Stomach (tissue), 9 donors: Measurements from ENCODE around the gene FOLR1. TPM values are rescaled to one million over a fixed set of nuclear protein-coding genes. Genes with fewer than 3 reads are reported as not detected.

Experiments used
- DNase-seq, 2 donors: peaks; one replicate each; pipeline versions ENCODE4 v3.0.0 to v3.0.0-alpha.2; 2013 to 2019
- H3K27ac ChIP-seq, 5 donors: fragments of 200-600 bp in 4 of 5; sonication (generic) in 4 of 5; one replicate each; pipeline ENCODE4 v1.5.1; 2013 to 2019; ENCODE audit warnings: mild to moderate bottlenecking in 1 of 5, moderate library complexity in 1 of 5
- H3K27me3 ChIP-seq, 3 donors: fragments of 200-600 bp; sonication (generic); one replicate each; pipeline ENCODE4 v1.5.1; 2017 to 2019; ENCODE audit warnings: mixed run types in 1 of 3
- H3K36me3 ChIP-seq, 4 donors: fragments of 200-600 bp; sonication (generic); 1 replicate in 3 of 4; 2 replicates in 1 of 4; pipeline ENCODE4 v1.5.1; 2016 to 2019
- H3K4me1 ChIP-seq, 4 donors: fragments of 200-600 bp; sonication (generic); one replicate each; pipeline ENCODE4 v1.5.1; 2016 to 2019
- H3K4me3 ChIP-seq, 4 donors: fragments of 200-600 bp; sonication (generic) in 3 of 4; one replicate each; pipeline ENCODE4 v1.5.1; 2016 to 2019; ENCODE audit warnings: mild to moderate bottlenecking in 1 of 4
- H3K9me3 ChIP-seq, 4 donors: fragments of 200-600 bp; sonication (generic); one replicate each; pipeline ENCODE4 v1.5.1; 2016 to 2019
- EP300 ChIP-seq: sonication (generic); formaldehyde crosslinking; IDR thresholded peaks from one replicate; pipeline ENCODE4 v1.6.1; 2017; ENCODE audit warnings: antibody characterized with exemption
- POLR2A ChIP-seq, 4 donors: fragments of 450-650 bp; IDR thresholded peaks; one replicate each; pipeline ENCODE4 v1.6.1; 2016; ENCODE audit warnings: antibody characterized with exemption in 4 of 4, control low read depth in 2 of 4, mild to moderate bottlenecking in 1 of 4, moderate library complexity in 1 of 4
- POLR2AphosphoS5 ChIP-seq, 3 donors: sonication (generic); formaldehyde crosslinking; IDR thresholded peaks; one replicate each; pipeline ENCODE4 v1.6.1; 2016; ENCODE audit warnings: antibody characterized with exemption in 3 of 3
- WGBS, 5 donors: extraction: QIAGEN DNeasy Blood & Tissue Kit in 3 of 5; methylation state at CpG; one replicate each; pipeline versions ENCODE4 v1.1.5 to v1.1.7; 2013 to 2018; 5-methylcytosine and 5-hydroxymethylcytosine counted together
- intact Hi-C: fragments of 100-400 bp; cut with DNase I; formaldehyde crosslinking; loops from one replicate; pipeline ENCODE4 v1.15.1; 2023; ENCODE audit warnings: low total_unique reads
- polyA plus RNA-seq, 3 donors: library from polyadenylated mRNA; stranded (reverse); fragments of 200-250 nt; gene quantifications; one replicate each; pipeline ENCODE4 v1.2.3, GENCODE V29; 2013
- total RNA-seq, 5 donors: library from RNA; depleted of rRNA; stranded (reverse); fragments of >200 nt; gene quantifications; one replicate each; pipeline versions ENCODE4 v1.1.0 to v1.2.3, GENCODE V29; 2014 to 2016
- TF ChIP-seq, protein P1 (sequence below), 7 experiments: fragments of 450-650 bp in 4 of 7; fragments of 200-600 bp in 3 of 7; sonication (generic) in 3 of 7; IDR thresholded peaks; one replicate each; pipeline ENCODE4 v1.5.1; 2016 to 2019; ENCODE audit warnings: antibody characterized with exemption in 7 of 7, control low read depth in 2 of 7, mild to moderate bottlenecking in 1 of 7
- donor health status: healthy with polysubstance abuse.
- donor health status: Bipolar disorder and iron deficiency.
- donor health status: healthy.

FOLR1 gene
- total and polyA plus RNA-seq, 8 donors: 0.55 to 22.6 (median 6.1) TPM; not detected in 3

DNA sequence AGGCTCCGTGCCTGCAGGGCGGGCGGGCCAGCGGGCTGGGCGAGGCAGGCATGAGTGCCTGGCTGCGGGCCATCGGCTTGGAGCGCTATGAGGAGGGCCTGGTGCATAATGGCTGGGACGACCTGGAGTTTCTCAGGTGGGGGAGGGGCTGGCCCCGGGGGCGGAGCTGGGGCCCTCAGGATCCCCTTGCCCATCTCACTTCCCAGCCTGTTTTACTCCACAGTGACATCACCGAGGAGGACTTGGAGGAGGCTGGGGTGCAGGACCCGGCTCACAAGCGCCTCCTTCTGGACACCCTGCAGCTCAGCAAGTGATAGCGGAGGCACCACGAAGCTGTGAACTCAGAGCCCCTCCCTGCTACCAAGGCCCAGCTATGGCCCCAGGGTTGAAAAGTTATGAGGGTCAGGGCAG is 46.1 kb downstream of the FOLR1 start:
- peaks cover under 1 to 41% (median 28%) of the 10 kb centered on the region in 3 donors for H3K27me3 ChIP-seq
- no peak overlapping the region for H3K4me3 ChIP-seq
- peaks cover 42 to 56% (median 50%) of the 10 kb centered on the region in 4 donors for H3K36me3 ChIP-seq
- H3K9me3 ChIP-seq: no peaks in the 10 kb centered on the region
- TF ChIP-seq, protein P1, sequence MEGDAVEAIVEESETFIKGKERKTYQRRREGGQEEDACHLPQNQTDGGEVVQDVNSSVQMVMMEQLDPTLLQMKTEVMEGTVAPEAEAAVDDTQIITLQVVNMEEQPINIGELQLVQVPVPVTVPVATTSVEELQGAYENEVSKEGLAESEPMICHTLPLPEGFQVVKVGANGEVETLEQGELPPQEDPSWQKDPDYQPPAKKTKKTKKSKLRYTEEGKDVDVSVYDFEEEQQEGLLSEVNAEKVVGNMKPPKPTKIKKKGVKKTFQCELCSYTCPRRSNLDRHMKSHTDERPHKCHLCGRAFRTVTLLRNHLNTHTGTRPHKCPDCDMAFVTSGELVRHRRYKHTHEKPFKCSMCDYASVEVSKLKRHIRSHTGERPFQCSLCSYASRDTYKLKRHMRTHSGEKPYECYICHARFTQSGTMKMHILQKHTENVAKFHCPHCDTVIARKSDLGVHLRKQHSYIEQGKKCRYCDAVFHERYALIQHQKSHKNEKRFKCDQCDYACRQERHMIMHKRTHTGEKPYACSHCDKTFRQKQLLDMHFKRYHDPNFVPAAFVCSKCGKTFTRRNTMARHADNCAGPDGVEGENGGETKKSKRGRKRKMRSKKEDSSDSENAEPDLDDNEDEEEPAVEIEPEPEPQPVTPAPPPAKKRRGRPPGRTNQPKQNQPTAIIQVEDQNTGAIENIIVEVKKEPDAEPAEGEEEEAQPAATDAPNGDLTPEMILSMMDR (IDR thresholded peaks at IDR 0.05): peak in 5 of 7 experiments; percentile 46 to 67 (median 65)
- TF ChIP-seq EP300: no peak
- no peak for TF ChIP-seq POLR2AphosphoS5 (IDR thresholded peaks at IDR 0.05)
- DNase-seq: peak; percentile 53 to 86
- peaks cover 24 to 65% (median 53%) of the 10 kb centered on the region in 4 donors for H3K4me1 ChIP-seq
- 25 to 37% (median 32%) methylated on average over 8 to 16 of the region's 16 CpGs for WGBS, 5 donors
- intact Hi-C loops: no loop called here
- H3K27ac ChIP-seq: peak overlapping the region in 3 of 5 donors; percentile 5 to 76 (median 49)

DNA sequence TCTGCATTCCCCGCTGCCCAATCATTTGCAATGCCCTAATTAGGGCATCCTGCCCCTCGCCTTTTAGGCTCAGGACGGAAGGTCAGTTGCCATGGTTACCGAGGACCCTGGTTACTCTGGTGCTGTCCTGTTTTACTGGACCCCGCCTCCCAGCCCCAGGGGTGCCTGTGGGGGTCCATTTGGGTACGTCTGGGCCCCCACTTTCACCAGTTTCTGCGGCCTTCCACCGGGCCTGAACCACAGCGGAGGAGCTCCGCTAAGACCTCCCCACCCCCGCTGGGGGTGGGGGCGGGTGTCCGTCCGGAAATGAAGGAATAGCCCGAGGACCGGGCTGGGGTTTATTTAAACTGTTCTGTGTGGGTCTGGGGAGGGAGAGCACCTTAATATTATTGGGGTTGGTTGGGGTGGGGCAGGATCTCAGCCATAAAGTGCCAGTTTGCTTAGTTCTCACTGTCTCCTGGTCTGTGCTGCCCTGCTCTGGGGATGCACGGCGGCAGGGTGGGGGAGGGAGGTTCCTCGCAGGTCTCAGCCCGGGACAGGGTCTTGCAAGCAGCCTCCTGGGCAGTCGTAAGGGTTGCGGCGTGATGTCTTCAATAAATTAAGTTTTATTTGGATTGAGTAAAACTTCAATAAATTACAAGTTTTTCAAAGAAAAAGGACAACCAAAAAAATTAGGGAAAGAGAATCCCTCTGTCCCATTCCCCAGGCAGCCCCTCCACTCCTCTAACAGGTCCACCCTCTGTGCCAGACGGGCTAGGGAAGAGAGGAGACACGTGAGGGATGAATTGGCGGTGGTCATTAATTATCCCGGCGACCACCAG is 46.8 kb downstream of the FOLR1 start:
- no peak for TF ChIP-seq EP300
- TF ChIP-seq, protein P1 (IDR thresholded peaks at IDR 0.05): peak in 1 of 7 experiments; percentile 10
- intact Hi-C loops: no loop called here
- Histone ChIP-seq H3K4me3 (peak overlapping the region in 1 of 4 donors; percentile 33), H3K4me1 (peaks cover 26 to 68% (median 55%) of the 10 kb centered on the region in 4 donors), H3K36me3 (peaks cover 36 to 49% (median 44%) of the 10 kb centered on the region in 4 donors), H3K9me3 (peaks cover 0 to 6% (median 0%) of the 10 kb centered on the region in 4 donors), H3K27ac (peak overlapping the region in 4 of 5 donors; percentile 3 to 76 (median 70)), H3K27me3 (peaks cover 6 to 47% (median 34%) of the 10 kb centered on the region in 3 donors)
- WGBS, 5 donors: 67 to 72% (median 71%) methylated on average over 26 to 28 of the region's 28 CpGs
- DNase-seq: no peak

DNA sequence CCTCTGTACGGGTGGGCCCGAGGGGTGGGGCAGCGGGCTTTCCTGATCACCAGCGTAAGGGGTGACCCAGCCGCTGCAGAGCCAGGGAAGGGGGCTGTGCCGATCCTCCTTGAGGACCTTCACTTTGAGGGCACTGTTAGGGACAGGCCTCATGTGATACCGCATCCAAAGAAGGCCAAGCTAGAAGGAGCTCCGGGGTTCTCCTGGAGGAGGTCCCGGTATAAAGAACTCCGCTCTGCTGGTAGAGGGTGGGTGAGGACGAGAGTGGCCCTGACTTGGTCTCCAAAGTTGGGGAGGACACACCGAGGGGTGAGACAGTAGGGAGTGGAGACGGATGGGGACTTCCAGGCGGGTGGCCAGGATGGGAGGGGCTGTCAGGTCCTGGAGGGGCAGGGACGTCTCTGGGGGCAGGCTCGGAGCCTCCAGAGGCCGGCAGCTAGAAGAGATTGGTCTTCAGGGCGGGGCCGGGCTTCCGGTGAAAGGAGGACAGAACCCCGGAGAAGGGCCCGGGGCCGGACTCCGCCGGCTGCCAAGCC is 47.4 kb downstream of the FOLR1 start:
- H3K36me3 ChIP-seq: peaks cover 29 to 42% (median 37%) of the 10 kb centered on the region in 4 donors
- H3K9me3 ChIP-seq: peaks cover 0 to 8% (median 0%) of the 10 kb centered on the region in 4 donors
- 11 to 16% (median 14%) methylated on average over 18 to 25 of the region's 25 CpGs for WGBS, 5 donors
- H3K4me1 ChIP-seq: peaks cover 33 to 75% (median 62%) of the 10 kb centered on the region in 4 donors
- H3K4me3 ChIP-seq: peak overlapping the region; percentile 33 to 40 (median 38)
- peaks cover 13 to 54% (median 41%) of the 10 kb centered on the region in 3 donors for H3K27me3 ChIP-seq
- H3K27ac ChIP-seq: peak overlapping the region in 4 of 5 donors; percentile 3 to 76 (median 70)
- TF ChIP-seq POLR2A (IDR thresholded peaks at IDR 0.05): no peak
- no peak for TF ChIP-seq EP300
- TF ChIP-seq, protein P1 (IDR thresholded peaks at IDR 0.05): no peak
- no peak for TF ChIP-seq POLR2AphosphoS5 (IDR thresholded peaks at IDR 0.05)
- peak in 1 of 2 donors; percentile 79 for DNase-seq
- intact Hi-C loops: no loop called here

DNA sequence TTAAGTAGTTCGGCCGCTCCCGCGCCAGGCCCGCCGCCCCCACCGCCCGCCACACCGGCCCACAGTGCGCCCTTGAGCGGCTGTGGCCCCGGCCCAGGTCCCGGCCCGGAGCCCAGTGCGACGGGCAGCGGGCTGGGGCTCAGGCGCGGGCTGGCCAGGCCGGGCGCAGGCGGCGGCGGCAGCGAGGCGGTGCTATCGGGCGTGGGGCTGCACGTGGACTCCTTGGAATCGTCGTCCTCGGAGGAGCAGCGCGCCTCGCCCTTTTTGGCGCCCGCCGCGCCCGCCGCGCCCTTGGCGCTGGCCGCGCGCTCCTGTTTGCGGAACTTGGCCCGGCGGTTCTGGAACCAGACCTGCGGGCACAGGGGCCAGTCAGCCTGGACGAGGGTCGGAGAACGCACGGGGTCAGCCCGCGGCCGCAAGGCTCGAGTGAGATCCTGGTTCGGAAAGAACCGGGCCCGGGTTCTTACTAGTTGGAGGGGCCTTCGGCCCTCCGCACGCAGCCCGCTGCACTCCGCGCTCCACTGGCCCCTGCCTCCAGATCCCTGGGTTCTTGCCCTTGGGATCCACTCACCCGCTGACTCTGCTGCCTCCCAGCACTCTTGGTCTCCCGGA is 48.0 kb downstream of the FOLR1 start:
- Histone ChIP-seq H3K9me3 (peaks cover 0 to 8% (median 0%) of the 10 kb centered on the region in 4 donors), H3K36me3 (peaks cover 23 to 36% (median 31%) of the 10 kb centered on the region in 4 donors), H3K27ac (peak overlapping the region in 3 of 5 donors; percentile 67 to 76 (median 72)), H3K4me1 (peaks cover 34 to 79% (median 66%) of the 10 kb centered on the region in 4 donors), H3K27me3 (peaks cover 17 to 60% (median 47%) of the 10 kb centered on the region in 3 donors), H3K4me3 (peak overlapping the region; percentile 33 to 40 (median 38))
- intact Hi-C loops: no loop called here
- 2 to 6% (median 3%) methylated on average over 7 to 69 of the region's 69 CpGs for WGBS, 5 donors
- peak; percentile 74 to 84 for DNase-seq
- no peak for TF ChIP-seq EP300
- TF ChIP-seq, protein P1 (IDR thresholded peaks at IDR 0.05): peak in 1 of 7 experiments; percentile 26
